H1 (cell line): Measurements from ENCODE around the gene IL20RB. TPM values are rescaled to one million over a fixed set of nuclear protein-coding genes. Genes with fewer than 3 reads are reported as not detected.

Experiments
- CTCF ChIA-PET: fragments of 300-600 bp; sonication (Branson Sonifier 250); formaldehyde crosslinking; loops from one replicate; lab custom pipeline; 2021; ENCODE audit not compliant: partially characterized antibody; lab: Charles Lee
- POLR2A ChIA-PET: fragments of 300-600 bp; sonication (Branson Sonifier 250); formaldehyde crosslinking; loops from one replicate; lab custom pipeline; 2021; ENCODE audit warnings: inconsistent platforms; ENCODE audit not compliant: partially characterized antibody; lab: Charles Lee
- DNase-seq, 2 experiments: peaks; one replicate each; pipeline versions ENCODE4 v3.0.0 to v3.0.0-alpha.2; 2010 to 2022; ENCODE audit warnings: low spot score in 2 of 2, low read depth in 1 of 2, mixed read lengths in 1 of 2
- FAIRE-seq: peaks from 2 replicates; lab custom pipeline; 2011; peaks lifted over from hg19 to GRCh38; lab: Jason Lieb, UNC
- H2AFZ ChIP-seq: 2 replicates; pipeline ENCODE4 v1.8.1; 2012; ENCODE audit warnings: low read length, inconsistent platforms
- H2AK5ac ChIP-seq: 2 replicates; pipeline ENCODE4 v1.6.1; 2013; ENCODE audit warnings: low read depth, low read length
- H2BK120ac ChIP-seq: replicated peaks from 2 replicates; pipeline ENCODE3; 2013; ENCODE audit warnings: low read depth, low read length, inconsistent platforms
- H2BK12ac ChIP-seq: 2 replicates; pipeline ENCODE4 v1.6.1; 2013; ENCODE audit warnings: low read depth, low read length
- H2BK15ac ChIP-seq: 2 replicates; pipeline ENCODE4 v1.6.1; 2013; ENCODE audit warnings: low read length
- H2BK20ac ChIP-seq: 2 replicates; pipeline ENCODE4 v1.6.1; 2013; ENCODE audit warnings: low read length
- H2BK5ac ChIP-seq: 2 replicates; pipeline ENCODE4 v1.6.1; 2013; ENCODE audit warnings: low read depth, low read length
- H3K14ac ChIP-seq: 2 replicates; pipeline ENCODE4 v1.6.1; 2013; ENCODE audit warnings: inconsistent platforms; ENCODE audit not compliant: insufficient read length
- H3K18ac ChIP-seq: 2 replicates; pipeline ENCODE4 v1.6.1; 2013; ENCODE audit warnings: low read length; ENCODE audit errors: extremely low read depth
- H3K23ac ChIP-seq: 2 replicates; pipeline ENCODE4 v1.6.1; 2013; ENCODE audit warnings: inconsistent platforms; ENCODE audit not compliant: insufficient read length
- H3K23me2 ChIP-seq: 2 replicates; pipeline ENCODE4 v1.6.1; 2013; ENCODE audit warnings: low read depth, low read length
- H3K27ac ChIP-seq: 2 replicates; pipeline ENCODE4 v1.6.1; 2011; ENCODE audit warnings: low read depth, low read length, inconsistent platforms
- H3K27me3 ChIP-seq, 4 experiments: replicated peaks in 1 of 4; 1 replicate in 1 of 4; 2 replicates in 3 of 4; pipeline versions ENCODE4 v1.6.1 to v1.8.1; 2011 to 2013; ENCODE audit warnings: low read length in 3 of 4, mild to moderate bottlenecking in 3 of 4, inconsistent platforms in 2 of 4, mixed read lengths in 2 of 4, moderate library complexity in 1 of 4; ENCODE audit not compliant: control insufficient read depth in 3 of 4, insufficient read depth in 3 of 4; ENCODE audit errors: extremely low read depth in 1 of 4
- H3K36me3 ChIP-seq, 4 experiments: 2 replicates each; pipeline versions ENCODE4 v1.6.1 to v1.8.1; 2011 to 2013; ENCODE audit warnings: mild to moderate bottlenecking in 4 of 4, low read length in 3 of 4, moderate library complexity in 2 of 4, control low read depth in 1 of 4, inconsistent platforms in 1 of 4; ENCODE audit not compliant: insufficient read depth in 4 of 4, control insufficient read depth in 2 of 4
- H3K4ac ChIP-seq: replicated peaks from 2 replicates; pipeline ENCODE3; 2013; ENCODE audit warnings: low read length, low read depth, mixed read lengths, inconsistent platforms; ENCODE audit not compliant: insufficient read length
- H3K4me1 ChIP-seq, 4 experiments: replicated peaks in 1 of 4; 1 replicate in 1 of 4; 2 replicates in 3 of 4; pipeline versions ENCODE4 v1.6.1 to v1.8.1; 2011 to 2013; ENCODE audit warnings: low read length in 3 of 4, inconsistent platforms in 2 of 4, mixed read lengths in 1 of 4; ENCODE audit not compliant: insufficient read depth in 4 of 4, control insufficient read depth in 3 of 4
- H3K4me2 ChIP-seq, 2 experiments: 2 replicates each; pipeline versions ENCODE4 v1.6.1 to v1.8.1; 2011 to 2013; ENCODE audit warnings: low read depth in 2 of 2, low read length in 2 of 2, control low read depth in 1 of 2, inconsistent platforms in 1 of 2, mild to moderate bottlenecking in 1 of 2; ENCODE audit not compliant: insufficient read depth in 1 of 2
- H3K4me3 ChIP-seq, 4 experiments: fragments of 200-600, 300-600 bp in 1 of 4; sonication (generic), shearing (Covaris generic), sonication (Bioruptor Twin) in 1 of 4; 2 replicates each; pipeline versions ENCODE4 v1.5.1 to v1.8.1; 2011 to 2016; ENCODE audit warnings: low read length in 4 of 4, low read depth in 3 of 4, control low read depth in 2 of 4, inconsistent platforms in 2 of 4, mild to moderate bottlenecking in 2 of 4, mixed read lengths in 1 of 4, moderate library complexity in 1 of 4; ENCODE audit not compliant: insufficient read depth in 2 of 4; ENCODE audit errors: extremely low read depth in 1 of 4
- H3K56ac ChIP-seq: replicated peaks from 2 replicates; pipeline ENCODE3; 2013; ENCODE audit warnings: low read depth, mild to moderate bottlenecking, mixed read lengths, low read length, inconsistent platforms; ENCODE audit not compliant: insufficient read length
- H3K79me1 ChIP-seq: 2 replicates; pipeline ENCODE4 v1.6.1; 2013; ENCODE audit warnings: low read depth, low read length, control low read depth
- H3K79me2 ChIP-seq, 2 experiments: 2 replicates each; pipeline versions ENCODE4 v1.6.1 to v1.8.1; 2012 to 2013; ENCODE audit warnings: low read length in 2 of 2, mild to moderate bottlenecking in 2 of 2, inconsistent platforms in 1 of 2; ENCODE audit not compliant: insufficient read depth in 2 of 2, control insufficient read depth in 1 of 2
- H3K9ac ChIP-seq, 4 experiments: replicated peaks in 1 of 4; 1 replicate in 1 of 4; 2 replicates in 3 of 4; pipeline versions ENCODE4 v1.6.1 to v1.8.1; 2011 to 2013; ENCODE audit warnings: low read depth in 3 of 4, low read length in 3 of 4, control low read depth in 2 of 4, mild to moderate bottlenecking in 2 of 4, moderate library complexity in 2 of 4, inconsistent platforms in 1 of 4; ENCODE audit errors: extremely low read depth in 1 of 4
- H3K9me3 ChIP-seq, 2 experiments: 2 replicates each; pipeline versions ENCODE4 v1.6.1 to v1.8.1; 2012 to 2013; ENCODE audit warnings: mild to moderate bottlenecking in 2 of 2, moderate library complexity in 2 of 2, control low read depth in 1 of 2, inconsistent platforms in 1 of 2, low read depth in 1 of 2, low read length in 1 of 2, mixed read lengths in 1 of 2; ENCODE audit not compliant: insufficient read depth in 2 of 2
- H4K20me1 ChIP-seq, 2 experiments: replicated peaks in 1 of 2; 2 replicates each; pipeline versions ENCODE3 to v1.8.1; 2011 to 2013; ENCODE audit warnings: inconsistent platforms in 2 of 2, low read length in 2 of 2, mild to moderate bottlenecking in 1 of 2; ENCODE audit not compliant: insufficient read depth in 2 of 2, control insufficient read depth in 1 of 2
- H4K5ac ChIP-seq: 2 replicates; pipeline ENCODE4 v1.6.1; 2013; ENCODE audit warnings: low read length, low read depth, mixed read lengths, inconsistent platforms; ENCODE audit not compliant: insufficient read length
- H4K8ac ChIP-seq: 2 replicates; pipeline ENCODE4 v1.8.0; 2013; ENCODE audit warnings: mild to moderate bottlenecking, moderate library complexity, low read length, inconsistent platforms; ENCODE audit not compliant: insufficient read depth; ENCODE audit errors: extremely low read depth
- H4K91ac ChIP-seq: replicated peaks from 2 replicates; pipeline ENCODE3; 2013; ENCODE audit warnings: low read length, mixed read lengths, inconsistent platforms; ENCODE audit not compliant: insufficient read length
- BACH1 ChIP-seq: IDR thresholded peaks from 2 replicates; pipeline ENCODE4 v1.6.1; 2012; ENCODE audit warnings: low read length, improper control_type of control experiment
- CBX5 ChIP-seq: fragments of 300-800, 300-1000 bp; sonication (generic); IDR thresholded peaks from 2 replicates; pipeline ENCODE4 v1.7.1; 2016; ENCODE audit warnings: antibody characterized with exemption, low read length, low read depth
- CBX8 ChIP-seq: fragments of 300-800, 300-1000 bp; sonication (generic); IDR thresholded peaks from 2 replicates; pipeline ENCODE4 v1.7.1; 2016; ENCODE audit warnings: low read depth, low read length, borderline replicate concordance
- GABPA ChIP-seq: IDR thresholded peaks from 2 replicates; pipeline ENCODE4 v1.6.1; 2011; ENCODE audit warnings: mild to moderate bottlenecking, low read length, moderate library complexity, borderline replicate concordance; ENCODE audit not compliant: insufficient read depth
- NANOG ChIP-seq: IDR thresholded peaks from 2 replicates; pipeline ENCODE4 v1.6.1; 2011; ENCODE audit warnings: low read length, low read depth, mild to moderate bottlenecking, inconsistent platforms; ENCODE audit not compliant: insufficient read depth, poor library complexity, severe bottlenecking
- PHF8 ChIP-seq: fragments of 200-600 bp; sonication (generic); conservative IDR thresholded peaks from 2 replicates; pipeline ENCODE4 v1.7.1; 2012; ENCODE audit warnings: low read depth, mild to moderate bottlenecking, inconsistent platforms, low read length, moderate library complexity
- TCF12 ChIP-seq: IDR thresholded peaks from 2 replicates; pipeline ENCODE4 v1.6.1; 2011; ENCODE audit warnings: low read depth, mild to moderate bottlenecking, low read length
- WGBS, 2 experiments: shearing (Covaris generic) in 1 of 2; methylation state at CpG; one replicate each; pipeline versions ENCODE4 v1.1.6 to v1.1.7; 2013 to 2015; ENCODE audit warnings: low lambda C conversion rate in 2 of 2, mixed read lengths in 2 of 2, inconsistent platforms in 1 of 2, low coverage in 1 of 2, missing lambda C conversion rate in 1 of 2; ENCODE audit not compliant: insufficient replicate concordance in 2 of 2, insufficient coverage in 1 of 2, insufficient read length in 1 of 2; ENCODE audit errors: extremely low coverage in 1 of 2, missing lambda C conversion rate in 1 of 2; 5-methylcytosine and 5-hydroxymethylcytosine counted together
- polyA plus RNA-seq, 7 experiments: library from polyadenylated mRNA; depleted of rRNA in 3 of 7; stranded (reverse) in 5 of 7; unstranded in 2 of 7; fragments of >200 nt in 5 of 7; fragments of 200-250 nt in 2 of 7; gene quantifications; 1 replicate in 5 of 7; 2 replicates in 1 of 7; 4 replicates in 1 of 7; pipeline versions ENCODE4 v1.2.1 to v1.2.3, GENCODE V29; 2011 to 2013; ENCODE audit warnings: missing spikeins in 2 of 7, mixed read lengths in 2 of 7
- total RNA-seq: library from RNA; stranded (reverse); fragmentation: NEBNext Ultra II Directional; extraction: Animal tissue kit (Norgen Biotek cat#: 25700); gene quantifications from 2 replicates; pipeline ENCODE4 v1.2.1, GENCODE V29; 2021

The IL20RB gene
- total and polyA plus RNA-seq, 2 of the 8 experiments (the other 6 are each of a cell fraction or from before 2014, with no cell fraction given), result 1.6 to 1.8 TPM

GRCh38 chr3:136958939-136959338 lies 1.2 kb downstream of the IL20RB start:
- Histone ChIP-seq H2BK15ac (no peak overlapping the region), H2BK12ac (no peak overlapping the region), H2BK20ac (no peak overlapping the region), H3K18ac (no peak overlapping the region), H3K27me3 (no peaks in the 10 kb centered on the region), H3K36me3 (no peaks in the 10 kb centered on the region), H2BK120ac (no peak overlapping the region), H3K56ac (no peak overlapping the region), H4K20me1 (peaks cover 0 to 1% of the 10 kb centered on the region in 2 experiments), H3K23me2 (no peaks in the 10 kb centered on the region), H3K4me3 (no peak overlapping the region), H3K9me3 (no peaks in the 10 kb centered on the region), H3K23ac (no peak overlapping the region), H2AK5ac (no peak overlapping the region), H3K79me2 (no peaks in the 10 kb centered on the region), H3K27ac (no peak overlapping the region), H4K91ac (no peak overlapping the region)
- DNase-seq (no peak), FAIRE-seq (no peak)
- 82% methylated on average over 2 of the region's 2 CpGs; no CpG with 5 or more reads in 1 of the 2 experiments for WGBS, 2 experiments
- CTCF ChIA-PET, result interaction anchor here (1.4 kb wide), 1 partner anchor 25 kb away, joined by 3 read pairs; no protein-coding TSS in a partner anchor
- POLR2A ChIA-PET, result no interaction called here
- TF ChIP-seq BACH1 (no peak), PHF8 (no peak), TCF12 (no peak), GABPA (no peak), NANOG (no peak), CBX8 (no peak), CBX5 (no peak)
- TF ChIP-seq, all 59 proteins: peak for 0
- Histone ChIP-seq H3K4ac (no peak overlapping the region), H3K4me2 (no peak overlapping the region), H4K8ac (no peak overlapping the region), H3K9ac (no peak overlapping the region), H4K5ac (no peak overlapping the region), H3K79me1 (no peaks in the 10 kb centered on the region), H2AFZ (no peak overlapping the region), H2BK5ac (no peak overlapping the region), H3K4me1 (no peaks in the 10 kb centered on the region), H3K14ac (no peak overlapping the region)
